B cell (primary cell): Measurements from ENCODE around the gene GPATCH8. TPM values are rescaled to one million over a fixed set of nuclear protein-coding genes. Genes with fewer than 3 reads are reported as not detected.

Experiments used
- ATAC-seq: fragments of 200-7000 bp; cut with Tn5 transposase; one replicate; pipeline ENCODE4 v1.10.0; 2021; ENCODE audit warnings: low read depth, mild to moderate bottlenecking, moderate number of reproducible peaks, moderate library complexity
- CTCF ChIA-PET: fragments of 350-600 bp; sonication (Branson Sonifier 250); formaldehyde crosslinking; loops from one replicate; lab custom pipeline; 2021; ENCODE audit warnings: antibody characterized with exemption, inconsistent platforms; lab: Charles Lee
- POLR2A ChIA-PET: fragments of 350-600 bp; sonication (Branson Sonifier 250); formaldehyde crosslinking; loops from one replicate; lab custom pipeline; 2021; ENCODE audit warnings: antibody characterized with exemption; lab: Charles Lee
- DNase-seq: peaks from one replicate; pipeline ENCODE4 v3.0.0; 2013
- H2AFZ ChIP-seq: 2 replicates; pipeline ENCODE4 v1.6.1; 2012; ENCODE audit warnings: mild to moderate bottlenecking, low read depth, low read length; ENCODE audit not compliant: insufficient read depth, poor library complexity, severe bottlenecking
- H3K27ac ChIP-seq, 2 donors: 1 replicate in 1 of 2; 2 replicates in 1 of 2; pipeline ENCODE4 v1.5.1; 2012 to 2013; ENCODE audit warnings: low read length in 2 of 2, mild to moderate bottlenecking in 2 of 2, moderate library complexity in 1 of 2
- H3K27me3 ChIP-seq, 4 experiments: fragments of 200-600 bp in 1 of 4; sonication (generic) in 1 of 4; replicated peaks in 1 of 4; 1 replicate in 2 of 4; 2 replicates in 2 of 4; pipeline versions ENCODE4 v1.6.1 to v1.7.0; 2013 to 2016; ENCODE audit warnings: low read length in 3 of 4, mild to moderate bottlenecking in 2 of 4, mixed read lengths in 1 of 4, moderate library complexity in 1 of 4; ENCODE audit not compliant: insufficient read depth in 4 of 4, control insufficient read depth in 3 of 4; ENCODE audit errors: control extremely low read depth in 1 of 4
- H3K36me3 ChIP-seq, 2 experiments: replicated peaks in 1 of 2; 1 replicate in 1 of 2; 2 replicates in 1 of 2; pipeline versions ENCODE4 v1.6.1 to v1.7.1; 2013; ENCODE audit warnings: low read length in 1 of 2; ENCODE audit not compliant: insufficient read depth in 2 of 2, control insufficient read depth in 1 of 2; ENCODE audit errors: control extremely low read depth in 1 of 2, extremely low read depth in 1 of 2
- H3K4me1 ChIP-seq, 2 donors: fragments of 200-600 bp in 1 of 2; sonication (generic) in 1 of 2; 1 replicate in 1 of 2; 2 replicates in 1 of 2; pipeline versions ENCODE4 v1.5.1 to v1.6.1; 2013 to 2017; ENCODE audit warnings: low read length in 2 of 2; ENCODE audit not compliant: control insufficient read depth in 2 of 2, insufficient read depth in 2 of 2
- H3K4me2 ChIP-seq: replicated peaks from 2 replicates; pipeline ENCODE3; 2012; ENCODE audit warnings: mild to moderate bottlenecking, low read depth, low read length; ENCODE audit not compliant: poor library complexity, severe bottlenecking
- H3K4me3 ChIP-seq, 5 experiments: fragments of 200-600 bp in 1 of 5; sonication (generic) in 1 of 5; 1 replicate in 3 of 5; 2 replicates in 2 of 5; pipeline versions ENCODE4 v1.5.1 to v1.7.0; 2011 to 2016; ENCODE audit warnings: low read length in 4 of 5, mild to moderate bottlenecking in 4 of 5, low read depth in 2 of 5, control low read depth in 1 of 5, moderate library complexity in 1 of 5; ENCODE audit not compliant: insufficient read depth in 1 of 5; ENCODE audit errors: control extremely low read depth in 1 of 5, extremely low read depth in 1 of 5
- H3K79me2 ChIP-seq: fragments of 200-600 bp; sonication (generic); one replicate; pipeline ENCODE4 v1.6.0; 2016; ENCODE audit warnings: low read length; ENCODE audit not compliant: control insufficient read depth, insufficient read depth
- H3K9ac ChIP-seq: fragments of 200-600 bp; sonication (generic); 2 replicates; pipeline ENCODE4 v1.6.1; 2017; ENCODE audit warnings: mild to moderate bottlenecking, low read length, moderate library complexity
- H3K9me3 ChIP-seq, 3 donors: one replicate each; pipeline versions ENCODE4 v1.6.1 to v1.7.1; 2013; ENCODE audit warnings: low read length in 2 of 3; ENCODE audit not compliant: control insufficient read depth in 2 of 3, insufficient read depth in 1 of 3; ENCODE audit errors: control extremely low read depth in 1 of 3
- H4K20me1 ChIP-seq: 2 replicates; pipeline ENCODE4 v1.6.0; 2012; ENCODE audit warnings: mild to moderate bottlenecking, low read length; ENCODE audit not compliant: insufficient read depth, control insufficient read depth, poor library complexity, severe bottlenecking
- H3K27ac Mint-ChIP-seq: one replicate; pipeline ENCODE4 v1.8.0; 2021; ENCODE audit warnings: mixed read lengths
- H3K27me3 Mint-ChIP-seq: one replicate; pipeline ENCODE4 v1.8.0; 2021; ENCODE audit warnings: mixed read lengths
- H3K4me1 Mint-ChIP-seq: one replicate; pipeline ENCODE4 v1.8.0; 2021; ENCODE audit warnings: mixed read lengths
- H3K4me3 Mint-ChIP-seq: one replicate; pipeline ENCODE4 v1.8.0; 2021; ENCODE audit warnings: mixed read lengths
- H3K9me3 Mint-ChIP-seq: one replicate; pipeline ENCODE4 v1.8.0; 2022; ENCODE audit warnings: mixed read lengths; ENCODE audit not compliant: insufficient read depth
- CTCF ChIP-seq: fragments of 200-600 bp; IDR thresholded peaks from one replicate; pipeline ENCODE4 v1.8.0; 2022; ENCODE audit warnings: antibody characterized with exemption, mild to moderate bottlenecking
- EZH2 ChIP-seq: IDR thresholded peaks from 2 replicates; pipeline ENCODE4 v1.6.1; 2012; ENCODE audit warnings: borderline replicate concordance, low read depth, mild to moderate bottlenecking, moderate library complexity, low read length; ENCODE audit not compliant: insufficient read depth, poor library complexity, severe bottlenecking
- WGBS: methylation state at CpG from one replicate; pipeline ENCODE4 v1.1.5; 2013; ENCODE audit warnings: missing lambda C conversion rate; ENCODE audit not compliant: insufficient coverage; 5-methylcytosine and 5-hydroxymethylcytosine counted together
- intact Hi-C: fragments of 100-400 bp; cut with micrococcal nuclease; formaldehyde crosslinking; loops from one replicate; pipeline ENCODE4 v1.10.0; 2022
- polyA plus RNA-seq: library from polyadenylated mRNA; depleted of rRNA; stranded (reverse); fragments of >200 nt; gene quantifications from 2 replicates; pipeline ENCODE4 v1.2.3, GENCODE V29; 2012
- total RNA-seq, 2 donors: library from RNA; stranded (reverse); fragments of 120-200 nt in 1 of 2; gene quantifications; 1 replicate in 1 of 2; 2 replicates in 1 of 2; pipeline versions ENCODE4 v1.2.3 to v1.2.4, GENCODE V29; 2013 to 2022

Gene GPATCH8
- total and polyA plus RNA-seq, 2 donors (not counting 1 experiment from before 2014, with no cell fraction given) = 28.3 to 83.4 TPM

GRCh38 chr17:44353672-44354331, 149.4 kb downstream of the GPATCH8 start:
- Histone ChIP-seq H3K9ac (peak overlapping the region; percentile 48), H3K4me2 (peak overlapping the region; percentile 90), H2AFZ (peak overlapping the region; percentile 51), H3K4me1 (peaks cover 10 to 19% of the 10 kb centered on the region in 2 donors), H3K27ac (no peak overlapping the region), H4K20me1 (peaks cover 36% of the 10 kb centered on the region), H3K4me3 (peak overlapping the region in 3 of 5 experiments; percentile 44 to 56 (median 55)), H3K79me2 (no peaks in the 10 kb centered on the region), H3K9me3 (no peaks in the 10 kb centered on the region), H3K27me3 (no peaks in the 10 kb centered on the region), H3K36me3 (peaks cover 0 to 40% of the 10 kb centered on the region in 2 experiments)
- 20% methylated on average over 98 of the region's 98 CpGs for WGBS
- Mint-ChIP-seq H3K4me3 (peak overlapping the region; percentile 75), H3K4me1 (peaks cover 14% of the 10 kb centered on the region), H3K27me3 (no peaks in the 10 kb centered on the region), H3K27ac (peak overlapping the region; percentile 37), H3K9me3 (no peaks in the 10 kb centered on the region)
- ATAC-seq (peak; percentile 14), DNase-seq (peak; percentile 56)
- TF ChIP-seq CTCF (no peak), EZH2 (no peak)
- CTCF ChIA-PET = interaction anchor here (0.6 to 10.1 kb wide), 23 partner anchors 8 to 410 kb away, joined by 3 to 117 read pairs (median 6); partner anchors contain the start of genes FAM171A2, GRN, HDAC5 and SLC25A39
- intact Hi-C loops = loop anchor here (1.0 to 5.0 kb wide), 3 partner anchors 9 to 412 kb away; partner anchors contain the start of genes FAM171A2, GRN and PPY
- POLR2A ChIA-PET = interaction anchor here (0.5 to 2.4 kb wide), 10 partner anchors 8 to 869 kb away, joined by 3 to 11 read pairs (median 4); partner anchors contain the start of genes ATXN7L3, G6PC3, GRN and SLC25A39
